SU-DHL-6 (cell line): ENCODE data around the gene CDC42SE1.

Experiments used
- EZH2phosphoT487 ChIP-seq: fragments of 200-600 bp; sonication (generic), shearing (Covaris generic); conservative IDR thresholded peaks from 2 replicates; pipeline ENCODE4 v1.6.1; 2018; ENCODE audit warnings: mild to moderate bottlenecking, antibody characterized with exemption, low read length, moderate library complexity, mixed read lengths
- TF ChIP-seq, protein P1 (sequence below): fragments of 200-600 bp; sonication (generic); IDR thresholded peaks from one replicate; pipeline ENCODE4 v1.5.1; 2017; ENCODE audit warnings: antibody characterized with exemption, mild to moderate bottlenecking, low read length, moderate library complexity; ENCODE audit not compliant: insufficient read depth, poor library complexity, severe bottlenecking

DNA sequence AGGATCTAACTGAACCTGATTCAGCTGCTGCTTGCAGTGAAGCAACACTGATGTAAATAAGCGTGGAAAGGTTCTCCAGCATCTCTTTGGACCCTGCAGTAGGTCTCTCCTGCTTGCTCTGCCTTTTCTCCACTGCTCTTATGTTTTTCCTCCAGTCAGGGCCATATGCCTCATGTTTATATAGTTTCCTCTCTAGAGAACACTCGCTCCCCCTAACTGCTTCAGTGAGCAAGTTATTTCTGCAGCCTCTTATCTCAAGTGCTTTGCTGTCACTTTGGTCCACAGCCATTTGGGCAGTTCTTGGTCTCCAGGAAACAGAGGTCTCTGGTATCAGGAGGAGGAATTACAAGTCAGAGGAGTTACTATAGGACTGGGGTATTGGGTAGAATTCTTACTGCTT is 45.9 kb downstream of the CDC42SE1 start:
- TF ChIP-seq EZH2phosphoT487 = no peak
- TF ChIP-seq, protein P1, sequence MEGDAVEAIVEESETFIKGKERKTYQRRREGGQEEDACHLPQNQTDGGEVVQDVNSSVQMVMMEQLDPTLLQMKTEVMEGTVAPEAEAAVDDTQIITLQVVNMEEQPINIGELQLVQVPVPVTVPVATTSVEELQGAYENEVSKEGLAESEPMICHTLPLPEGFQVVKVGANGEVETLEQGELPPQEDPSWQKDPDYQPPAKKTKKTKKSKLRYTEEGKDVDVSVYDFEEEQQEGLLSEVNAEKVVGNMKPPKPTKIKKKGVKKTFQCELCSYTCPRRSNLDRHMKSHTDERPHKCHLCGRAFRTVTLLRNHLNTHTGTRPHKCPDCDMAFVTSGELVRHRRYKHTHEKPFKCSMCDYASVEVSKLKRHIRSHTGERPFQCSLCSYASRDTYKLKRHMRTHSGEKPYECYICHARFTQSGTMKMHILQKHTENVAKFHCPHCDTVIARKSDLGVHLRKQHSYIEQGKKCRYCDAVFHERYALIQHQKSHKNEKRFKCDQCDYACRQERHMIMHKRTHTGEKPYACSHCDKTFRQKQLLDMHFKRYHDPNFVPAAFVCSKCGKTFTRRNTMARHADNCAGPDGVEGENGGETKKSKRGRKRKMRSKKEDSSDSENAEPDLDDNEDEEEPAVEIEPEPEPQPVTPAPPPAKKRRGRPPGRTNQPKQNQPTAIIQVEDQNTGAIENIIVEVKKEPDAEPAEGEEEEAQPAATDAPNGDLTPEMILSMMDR = no peak
